ENCODE data around the gene TMEM198. TPM values are rescaled to one million over a fixed set of nuclear protein-coding genes. Genes with fewer than 3 reads are reported as not detected.

Gene TMEM198
- total RNA-seq, 1 donor from 2014 or later = 1.5 TPM

- no peak for DNase-seq (ENCODE audit: extremely low spot score in 2 of 2)
- H3K27ac ChIP-seq = no peak overlapping the region
- H3K9me3 ChIP-seq = no peaks in the 10 kb centered on the region
- H3K4me3 ChIP-seq = no peak overlapping the region
- TF ChIP-seq POLR2A (IDR thresholded peaks at IDR 0.05) = no peak
- H3K27me3 ChIP-seq = no peaks in the 10 kb centered on the region
- intact Hi-C loops (cut with DNase I) = no loop called here
- peaks cover 0 to 11% of the 10 kb centered on the region in 2 donors for H3K36me3 ChIP-seq
- H3K4me1 ChIP-seq = peaks cover 14% of the 10 kb centered on the region
Observed at GRCh38 chr2:219567131-219567530, 23.3 kb downstream of the TMEM198 start.

GRCh38 chr2:219567791-219568361 is 24.0 kb downstream of the TMEM198 start:
- H3K9me3 ChIP-seq = no peaks in the 10 kb centered on the region
- DNase-seq (ENCODE audit: extremely low spot score in 2 of 2) = no peak
- H3K36me3 ChIP-seq = peaks cover 0 to 4% of the 10 kb centered on the region in 2 donors
- H3K4me1 ChIP-seq = peaks cover 14% of the 10 kb centered on the region
- no peak for TF ChIP-seq CTCF (IDR thresholded peaks at IDR 0.05)
- no peak for TF ChIP-seq POLR2AphosphoS5 (IDR thresholded peaks at IDR 0.05; ENCODE audit: insufficient read depth in 1 of 2, low read depth in 1 of 2)
- no peak overlapping the region for H3K4me3 ChIP-seq
- intact Hi-C loops (cut with DNase I) = no loop called here
- H3K27me3 ChIP-seq = no peaks in the 10 kb centered on the region
- no peak overlapping the region for H3K27ac ChIP-seq

- no peaks in the 10 kb centered on the region for H3K27me3 ChIP-seq
- no peak for DNase-seq (ENCODE audit: extremely low spot score in 2 of 2)
- no peak overlapping the region for H3K27ac ChIP-seq
- no peaks in the 10 kb centered on the region for H3K9me3 ChIP-seq
- H3K4me3 ChIP-seq = no peak overlapping the region
- H3K4me1 ChIP-seq = peaks cover 14% of the 10 kb centered on the region
- intact Hi-C loops (cut with DNase I) = no loop called here
- no peaks in the 10 kb centered on the region for H3K36me3 ChIP-seq
- TF ChIP-seq POLR2AphosphoS5 (IDR thresholded peaks at IDR 0.05; ENCODE audit: insufficient read depth in 1 of 2, low read depth in 1 of 2) (no peak), POLR2A (IDR thresholded peaks at IDR 0.05) (no peak), CTCF (IDR thresholded peaks at IDR 0.05) (no peak)
Observed at GRCh38 chr2:219569041-219569440, 25.2 kb downstream of the TMEM198 start.

GRCh38 chr2:219569635-219570034 is 25.8 kb downstream of the TMEM198 start:
- intact Hi-C loops (cut with DNase I) = no loop called here
- DNase-seq (ENCODE audit: extremely low spot score in 2 of 2) = no peak
- Histone ChIP-seq H3K27me3 (no peaks in the 10 kb centered on the region), H3K36me3 (no peaks in the 10 kb centered on the region), H3K9me3 (no peaks in the 10 kb centered on the region), H3K4me1 (peaks cover 14% of the 10 kb centered on the region), H3K4me3 (peak overlapping the region in 1 of 2 donors; percentile 97), H3K27ac (no peak overlapping the region)
- TF ChIP-seq POLR2A (IDR thresholded peaks at IDR 0.05) (no peak), CTCF (IDR thresholded peaks at IDR 0.05) (no peak), POLR2AphosphoS5 (IDR thresholded peaks at IDR 0.05; ENCODE audit: insufficient read depth in 1 of 2, low read depth in 1 of 2) (no peak)

- Histone ChIP-seq H3K4me3 (peak overlapping the region; percentile 64 to 97), H3K27ac (peak overlapping the region; percentile 80), H3K4me1 (peaks cover 14% of the 10 kb centered on the region), H3K36me3 (no peaks in the 10 kb centered on the region), H3K27me3 (no peaks in the 10 kb centered on the region), H3K9me3 (no peaks in the 10 kb centered on the region)
- no peak for DNase-seq (ENCODE audit: extremely low spot score in 2 of 2)
- intact Hi-C loops (cut with DNase I) = no loop called here
- peak in 1 of 2 donors; percentile 26 for TF ChIP-seq POLR2AphosphoS5 (IDR thresholded peaks at IDR 0.05; ENCODE audit: insufficient read depth in 1 of 2, low read depth in 1 of 2)
- no peak for TF ChIP-seq POLR2A (IDR thresholded peaks at IDR 0.05)
- no peak for TF ChIP-seq CTCF (IDR thresholded peaks at IDR 0.05)
Observed at GRCh38 chr2:219570194-219570923, 26.5 kb downstream of the TMEM198 start.

Measured in vagina (tissue), 2 donors.